Measurements from ENCODE around the gene FAM118A. TPM values are rescaled to one million over a fixed set of nuclear protein-coding genes. Genes with fewer than 3 reads are reported as not detected.

FAM118A gene
- polyA plus RNA-seq, 3 donors = 20.0 to 423 (median 27.9) TPM

GRCh38 chr22:45305456-45306075 is 4.2 kb upstream of the FAM118A start:
- H2AFZ ChIP-seq (ENCODE audit: insufficient read depth, low read depth, low read length, poor library complexity, severe bottlenecking) = no peak overlapping the region
- H3K4me1 ChIP-seq (ENCODE audit: control insufficient read depth in 1 of 2, insufficient read depth in 2 of 2, low read length in 2 of 2) = peaks cover 39 to 43% of the 10 kb centered on the region in 2 donors
- no peak overlapping the region for H3K4me2 ChIP-seq (replicated peaks; ENCODE audit: extremely low read depth, low read length, poor library complexity, severe bottlenecking)
- no peak overlapping the region for H3K4me3 Mint-ChIP-seq
- H4K20me1 ChIP-seq (ENCODE audit: insufficient read depth, low read length) = no peaks in the 10 kb centered on the region
- peak overlapping the region in 1 of 7 donors; percentile 30 for H3K27ac Mint-ChIP-seq
- H3K4me3 ChIP-seq (replicated peaks in 1 of 3; ENCODE audit: low read depth in 2 of 3, low read length in 3 of 3) = no peak overlapping the region
- H3K27me3 Mint-ChIP-seq (ENCODE audit: low read depth in 3 of 3) = peaks cover 0 to 1% (median under 1%) of the 10 kb centered on the region in 3 donors
- no CpG with 5 or more reads among the region's 6 CpGs for WGBS (ENCODE audit: insufficient coverage)
- no peaks in the 10 kb centered on the region for H3K9me3 Mint-ChIP-seq
- H3K9ac ChIP-seq (ENCODE audit: insufficient read depth, low read length, poor library complexity, severe bottlenecking) = no peak overlapping the region
- H3K4me1 Mint-ChIP-seq = peaks cover 47% of the 10 kb centered on the region
- H3K9me3 ChIP-seq (replicated peaks in 1 of 2; ENCODE audit: control insufficient read depth in 1 of 2, insufficient read depth in 1 of 2, low read length in 2 of 2) = no peaks in the 10 kb centered on the region
- no peak for DNase-seq
- intact Hi-C loops (cut with micrococcal nuclease) = loop anchor here in 1 of 2 donors (5.0 kb wide), 1 partner anchor 33 kb away; no protein-coding TSS in a partner anchor
- H3K36me3 Mint-ChIP-seq = no peaks in the 10 kb centered on the region
- no peaks in the 10 kb centered on the region for H3K27me3 ChIP-seq (ENCODE audit: control insufficient read depth in 2 of 2, insufficient read depth in 2 of 2, low read length in 2 of 2)
- H3K79me2 ChIP-seq (ENCODE audit: insufficient read depth, low read length) = peaks cover 8% of the 10 kb centered on the region
- TF ChIP-seq, protein P1, sequence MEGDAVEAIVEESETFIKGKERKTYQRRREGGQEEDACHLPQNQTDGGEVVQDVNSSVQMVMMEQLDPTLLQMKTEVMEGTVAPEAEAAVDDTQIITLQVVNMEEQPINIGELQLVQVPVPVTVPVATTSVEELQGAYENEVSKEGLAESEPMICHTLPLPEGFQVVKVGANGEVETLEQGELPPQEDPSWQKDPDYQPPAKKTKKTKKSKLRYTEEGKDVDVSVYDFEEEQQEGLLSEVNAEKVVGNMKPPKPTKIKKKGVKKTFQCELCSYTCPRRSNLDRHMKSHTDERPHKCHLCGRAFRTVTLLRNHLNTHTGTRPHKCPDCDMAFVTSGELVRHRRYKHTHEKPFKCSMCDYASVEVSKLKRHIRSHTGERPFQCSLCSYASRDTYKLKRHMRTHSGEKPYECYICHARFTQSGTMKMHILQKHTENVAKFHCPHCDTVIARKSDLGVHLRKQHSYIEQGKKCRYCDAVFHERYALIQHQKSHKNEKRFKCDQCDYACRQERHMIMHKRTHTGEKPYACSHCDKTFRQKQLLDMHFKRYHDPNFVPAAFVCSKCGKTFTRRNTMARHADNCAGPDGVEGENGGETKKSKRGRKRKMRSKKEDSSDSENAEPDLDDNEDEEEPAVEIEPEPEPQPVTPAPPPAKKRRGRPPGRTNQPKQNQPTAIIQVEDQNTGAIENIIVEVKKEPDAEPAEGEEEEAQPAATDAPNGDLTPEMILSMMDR (IDR thresholded peaks at IDR 0.05) = no peak
- no peak overlapping the region for H3K27ac ChIP-seq (ENCODE audit: low read depth in 1 of 2, low read length in 2 of 2)
- no peaks in the 10 kb centered on the region for H3K36me3 ChIP-seq (replicated peaks in 1 of 2; ENCODE audit: control insufficient read depth in 1 of 2, insufficient read depth in 2 of 2, low read length in 2 of 2)

GRCh38 chr22:45306139-45306538 is 3.6 kb upstream of the FAM118A start:
- Mint-ChIP-seq H3K27me3 (ENCODE audit: low read depth in 3 of 3) (peaks cover 2 to 4% (median 4%) of the 10 kb centered on the region in 3 donors), H3K36me3 (no peaks in the 10 kb centered on the region), H3K9me3 (no peaks in the 10 kb centered on the region), H3K4me1 (peaks cover 47% of the 10 kb centered on the region), H3K4me3 (no peak overlapping the region), H3K27ac (peak overlapping the region in 2 of 7 donors; percentile 61 to 64)
- H3K36me3 ChIP-seq (replicated peaks in 1 of 2; ENCODE audit: control insufficient read depth in 1 of 2, insufficient read depth in 2 of 2, low read length in 2 of 2) = no peaks in the 10 kb centered on the region
- TF ChIP-seq, protein P1 (IDR thresholded peaks at IDR 0.05) = no peak
- H3K4me2 ChIP-seq (replicated peaks; ENCODE audit: extremely low read depth, low read length, poor library complexity, severe bottlenecking) = no peak overlapping the region
- H3K79me2 ChIP-seq (ENCODE audit: insufficient read depth, low read length) = peaks cover 13% of the 10 kb centered on the region
- intact Hi-C loops (cut with micrococcal nuclease) = loop anchor here in 1 of 2 donors (5.0 kb wide), 1 partner anchor 34 kb away; no protein-coding TSS in a partner anchor
- DNase-seq = no peak
- H2AFZ ChIP-seq (ENCODE audit: insufficient read depth, low read depth, low read length, poor library complexity, severe bottlenecking) = no peak overlapping the region
- peaks cover 39 to 43% of the 10 kb centered on the region in 2 donors for H3K4me1 ChIP-seq (ENCODE audit: control insufficient read depth in 1 of 2, insufficient read depth in 2 of 2, low read length in 2 of 2)
- H3K27ac ChIP-seq (ENCODE audit: low read depth in 1 of 2, low read length in 2 of 2) = no peak overlapping the region
- WGBS (ENCODE audit: insufficient coverage) = 96% methylated on average over 6 of the region's 9 CpGs
- H3K4me3 ChIP-seq (replicated peaks in 1 of 3; ENCODE audit: low read depth in 2 of 3, low read length in 3 of 3) = no peak overlapping the region
- H3K9ac ChIP-seq (ENCODE audit: insufficient read depth, low read length, poor library complexity, severe bottlenecking) = no peak overlapping the region
- H4K20me1 ChIP-seq (ENCODE audit: insufficient read depth, low read length) = peaks cover 3% of the 10 kb centered on the region
- H3K27me3 ChIP-seq (ENCODE audit: control insufficient read depth in 2 of 2, insufficient read depth in 2 of 2, low read length in 2 of 2) = no peaks in the 10 kb centered on the region
- H3K9me3 ChIP-seq (replicated peaks in 1 of 2; ENCODE audit: control insufficient read depth in 1 of 2, insufficient read depth in 1 of 2, low read length in 2 of 2) = no peaks in the 10 kb centered on the region

Data from CD14-positive monocyte (primary cell).